ENCODE results near the gene SLC39A11.

SLC39A11 gene

DNA sequence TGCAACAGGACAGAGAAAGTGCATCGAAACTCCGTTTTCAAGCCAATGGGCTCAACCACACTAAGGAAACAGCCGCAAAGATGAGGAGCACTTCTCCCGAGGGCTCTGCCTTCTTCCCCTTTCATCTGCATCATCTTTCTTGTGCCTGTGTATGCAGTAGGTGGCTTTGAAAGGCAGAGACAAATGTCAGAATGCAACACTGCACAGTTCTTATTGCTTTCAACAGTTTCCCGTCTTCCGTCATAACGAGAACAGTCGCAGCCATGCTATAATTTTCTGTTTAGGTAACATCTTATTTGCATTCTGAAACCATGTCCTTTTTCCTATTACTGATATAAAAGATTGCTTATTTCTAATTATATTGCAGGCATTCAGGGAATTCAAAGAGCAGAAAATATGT, 205.2 kb downstream of the SLC39A11 start:
- no peak for ATAC-seq
- TF ChIP-seq, protein P1, sequence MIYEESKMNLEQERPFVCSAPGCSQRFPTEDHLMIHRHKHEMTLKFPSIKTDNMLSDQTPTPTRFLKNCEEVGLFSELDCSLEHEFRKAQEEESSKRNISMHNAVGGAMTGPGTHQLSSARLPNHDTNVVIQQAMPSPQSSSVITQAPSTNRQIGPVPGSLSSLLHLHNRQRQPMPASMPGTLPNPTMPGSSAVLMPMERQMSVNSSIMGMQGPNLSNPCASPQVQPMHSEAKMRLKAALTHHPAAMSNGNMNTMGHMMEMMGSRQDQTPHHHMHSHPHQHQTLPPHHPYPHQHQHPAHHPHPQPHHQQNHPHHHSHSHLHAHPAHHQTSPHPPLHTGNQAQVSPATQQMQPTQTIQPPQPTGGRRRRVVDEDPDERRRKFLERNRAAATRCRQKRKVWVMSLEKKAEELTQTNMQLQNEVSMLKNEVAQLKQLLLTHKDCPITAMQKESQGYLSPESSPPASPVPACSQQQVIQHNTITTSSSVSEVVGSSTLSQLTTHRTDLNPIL (CRISPR knock-in tag; IDR thresholded peaks at IDR 0.05; ENCODE audit: low read depth), result no peak
- no peak for TF ChIP-seq RARB (CRISPR knock-in tag; IDR thresholded peaks at IDR 0.05)
- TF ChIP-seq ZNF8 (CRISPR knock-in tag; IDR thresholded peaks at IDR 0.05), result no peak
- TF ChIP-seq ESRRG (CRISPR knock-in tag; IDR thresholded peaks at IDR 0.05), result no peak
- no peak for TF ChIP-seq ZFP3 (CRISPR knock-in tag; IDR thresholded peaks at IDR 0.05)
- TF ChIP-seq ZNF565 (CRISPR knock-in tag; conservative IDR thresholded peaks at IDR 0.05; ENCODE audit: low read depth), result no peak
- TF ChIP-seq ZFP30 (CRISPR knock-in tag; IDR thresholded peaks at IDR 0.05), result no peak
- no peak for TF ChIP-seq GLIS3 (CRISPR knock-in tag; IDR thresholded peaks at IDR 0.05)
- TF ChIP-seq BACH2 (CRISPR knock-in tag; IDR thresholded peaks at IDR 0.05; ENCODE audit: borderline replicate concordance), result no peak
- TF ChIP-seq, protein P2, sequence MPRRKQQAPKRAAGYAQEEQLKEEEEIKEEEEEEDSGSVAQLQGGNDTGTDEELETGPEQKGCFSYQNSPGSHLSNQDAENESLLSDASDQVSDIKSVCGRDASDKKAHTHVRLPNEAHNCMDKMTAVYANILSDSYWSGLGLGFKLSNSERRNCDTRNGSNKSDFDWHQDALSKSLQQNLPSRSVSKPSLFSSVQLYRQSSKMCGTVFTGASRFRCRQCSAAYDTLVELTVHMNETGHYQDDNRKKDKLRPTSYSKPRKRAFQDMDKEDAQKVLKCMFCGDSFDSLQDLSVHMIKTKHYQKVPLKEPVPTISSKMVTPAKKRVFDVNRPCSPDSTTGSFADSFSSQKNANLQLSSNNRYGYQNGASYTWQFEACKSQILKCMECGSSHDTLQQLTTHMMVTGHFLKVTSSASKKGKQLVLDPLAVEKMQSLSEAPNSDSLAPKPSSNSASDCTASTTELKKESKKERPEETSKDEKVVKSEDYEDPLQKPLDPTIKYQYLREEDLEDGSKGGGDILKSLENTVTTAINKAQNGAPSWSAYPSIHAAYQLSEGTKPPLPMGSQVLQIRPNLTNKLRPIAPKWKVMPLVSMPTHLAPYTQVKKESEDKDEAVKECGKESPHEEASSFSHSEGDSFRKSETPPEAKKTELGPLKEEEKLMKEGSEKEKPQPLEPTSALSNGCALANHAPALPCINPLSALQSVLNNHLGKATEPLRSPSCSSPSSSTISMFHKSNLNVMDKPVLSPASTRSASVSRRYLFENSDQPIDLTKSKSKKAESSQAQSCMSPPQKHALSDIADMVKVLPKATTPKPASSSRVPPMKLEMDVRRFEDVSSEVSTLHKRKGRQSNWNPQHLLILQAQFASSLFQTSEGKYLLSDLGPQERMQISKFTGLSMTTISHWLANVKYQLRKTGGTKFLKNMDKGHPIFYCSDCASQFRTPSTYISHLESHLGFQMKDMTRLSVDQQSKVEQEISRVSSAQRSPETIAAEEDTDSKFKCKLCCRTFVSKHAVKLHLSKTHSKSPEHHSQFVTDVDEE (CRISPR knock-in tag; IDR thresholded peaks at IDR 0.05), result no peak
- TF ChIP-seq ZNF70 (CRISPR knock-in tag; IDR thresholded peaks at IDR 0.05), result no peak
- TF ChIP-seq CSDC2 (CRISPR knock-in tag; IDR thresholded peaks at IDR 0.05), result no peak
- no peak for TF ChIP-seq PPARA (CRISPR knock-in tag; IDR thresholded peaks at IDR 0.05; ENCODE audit: borderline replicate concordance)
- TF ChIP-seq OSR1 (CRISPR knock-in tag; IDR thresholded peaks at IDR 0.05), result no peak
- no peak for TF ChIP-seq ARNTL (CRISPR knock-in tag; IDR thresholded peaks at IDR 0.05; ENCODE audit: borderline replicate concordance, low read depth)
- TF ChIP-seq, protein P3, sequence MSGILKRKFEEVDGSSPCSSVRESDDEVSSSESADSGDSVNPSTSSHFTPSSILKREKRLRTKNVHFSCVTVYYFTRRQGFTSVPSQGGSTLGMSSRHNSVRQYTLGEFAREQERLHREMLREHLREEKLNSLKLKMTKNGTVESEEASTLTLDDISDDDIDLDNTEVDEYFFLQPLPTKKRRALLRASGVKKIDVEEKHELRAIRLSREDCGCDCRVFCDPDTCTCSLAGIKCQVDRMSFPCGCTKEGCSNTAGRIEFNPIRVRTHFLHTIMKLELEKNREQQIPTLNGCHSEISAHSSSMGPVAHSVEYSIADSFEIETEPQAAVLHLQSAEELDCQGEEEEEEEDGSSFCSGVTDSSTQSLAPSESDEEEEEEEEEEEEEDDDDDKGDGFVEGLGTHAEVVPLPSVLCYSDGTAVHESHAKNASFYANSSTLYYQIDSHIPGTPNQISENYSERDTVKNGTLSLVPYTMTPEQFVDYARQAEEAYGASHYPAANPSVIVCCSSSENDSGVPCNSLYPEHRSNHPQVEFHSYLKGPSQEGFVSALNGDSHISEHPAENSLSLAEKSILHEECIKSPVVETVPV (CRISPR knock-in tag; IDR thresholded peaks at IDR 0.05), result no peak
- TF ChIP-seq, protein P4, sequence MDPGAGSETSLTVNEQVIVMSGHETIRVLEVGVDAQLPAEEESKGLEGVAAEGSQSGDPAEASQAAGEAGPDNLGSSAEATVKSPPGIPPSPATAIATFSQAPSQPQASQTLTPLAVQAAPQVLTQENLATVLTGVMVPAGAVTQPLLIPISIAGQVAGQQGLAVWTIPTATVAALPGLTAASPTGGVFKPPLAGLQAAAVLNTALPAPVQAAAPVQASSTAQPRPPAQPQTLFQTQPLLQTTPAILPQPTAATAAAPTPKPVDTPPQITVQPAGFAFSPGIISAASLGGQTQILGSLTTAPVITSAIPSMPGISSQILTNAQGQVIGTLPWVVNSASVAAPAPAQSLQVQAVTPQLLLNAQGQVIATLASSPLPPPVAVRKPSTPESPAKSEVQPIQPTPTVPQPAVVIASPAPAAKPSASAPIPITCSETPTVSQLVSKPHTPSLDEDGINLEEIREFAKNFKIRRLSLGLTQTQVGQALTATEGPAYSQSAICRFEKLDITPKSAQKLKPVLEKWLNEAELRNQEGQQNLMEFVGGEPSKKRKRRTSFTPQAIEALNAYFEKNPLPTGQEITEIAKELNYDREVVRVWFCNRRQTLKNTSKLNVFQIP (CRISPR knock-in tag; IDR thresholded peaks at IDR 0.05; ENCODE audit: borderline replicate concordance, low read depth), result no peak
- TF ChIP-seq ISL1 (CRISPR knock-in tag; IDR thresholded peaks at IDR 0.05), result no peak
- no peak for TF ChIP-seq SNAI2 (CRISPR knock-in tag; IDR thresholded peaks at IDR 0.05)

DNA sequence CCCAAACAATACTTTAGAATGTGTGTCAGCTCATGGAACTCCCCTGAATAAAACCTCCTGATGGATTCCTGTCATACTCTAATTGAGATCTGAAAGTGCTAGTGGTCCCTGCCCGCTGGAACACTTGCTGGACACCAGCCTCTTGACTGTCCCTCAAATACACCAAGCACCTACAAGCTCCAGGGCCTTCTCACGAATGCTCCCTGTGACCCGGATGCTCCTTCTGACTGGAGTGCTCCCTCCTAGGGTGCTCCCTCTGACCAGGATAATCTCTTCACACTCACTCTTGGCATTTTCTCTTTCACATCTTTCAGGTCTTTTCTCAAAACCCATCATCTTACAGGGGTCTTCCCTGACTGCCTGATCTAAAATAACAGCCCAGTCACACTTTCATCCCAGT, 205.9 kb downstream of the SLC39A11 start:
- TF ChIP-seq, protein P2 (CRISPR knock-in tag; IDR thresholded peaks at IDR 0.05), result no peak
- TF ChIP-seq ZFP3 (CRISPR knock-in tag; IDR thresholded peaks at IDR 0.05), result no peak
- no peak for TF ChIP-seq ARNTL (CRISPR knock-in tag; IDR thresholded peaks at IDR 0.05; ENCODE audit: borderline replicate concordance, low read depth)
- TF ChIP-seq ZFP30 (CRISPR knock-in tag; IDR thresholded peaks at IDR 0.05), result no peak
- no peak for TF ChIP-seq ZC3H10 (CRISPR knock-in tag; IDR thresholded peaks at IDR 0.05)
- TF ChIP-seq CSDC2 (CRISPR knock-in tag; IDR thresholded peaks at IDR 0.05), result no peak
- TF ChIP-seq, protein P5, sequence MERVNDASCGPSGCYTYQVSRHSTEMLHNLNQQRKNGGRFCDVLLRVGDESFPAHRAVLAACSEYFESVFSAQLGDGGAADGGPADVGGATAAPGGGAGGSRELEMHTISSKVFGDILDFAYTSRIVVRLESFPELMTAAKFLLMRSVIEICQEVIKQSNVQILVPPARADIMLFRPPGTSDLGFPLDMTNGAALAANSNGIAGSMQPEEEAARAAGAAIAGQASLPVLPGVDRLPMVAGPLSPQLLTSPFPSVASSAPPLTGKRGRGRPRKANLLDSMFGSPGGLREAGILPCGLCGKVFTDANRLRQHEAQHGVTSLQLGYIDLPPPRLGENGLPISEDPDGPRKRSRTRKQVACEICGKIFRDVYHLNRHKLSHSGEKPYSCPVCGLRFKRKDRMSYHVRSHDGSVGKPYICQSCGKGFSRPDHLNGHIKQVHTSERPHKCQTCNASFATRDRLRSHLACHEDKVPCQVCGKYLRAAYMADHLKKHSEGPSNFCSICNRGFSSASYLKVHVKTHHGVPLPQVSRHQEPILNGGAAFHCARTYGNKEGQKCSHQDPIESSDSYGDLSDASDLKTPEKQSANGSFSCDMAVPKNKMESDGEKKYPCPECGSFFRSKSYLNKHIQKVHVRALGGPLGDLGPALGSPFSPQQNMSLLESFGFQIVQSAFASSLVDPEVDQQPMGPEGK (CRISPR knock-in tag; IDR thresholded peaks at IDR 0.05; ENCODE audit: borderline replicate concordance), result no peak
- no peak for TF ChIP-seq ZNF8 (CRISPR knock-in tag; IDR thresholded peaks at IDR 0.05)
- no peak for TF ChIP-seq BACH2 (CRISPR knock-in tag; IDR thresholded peaks at IDR 0.05; ENCODE audit: borderline replicate concordance)
- TF ChIP-seq, protein P1 (CRISPR knock-in tag; IDR thresholded peaks at IDR 0.05; ENCODE audit: low read depth), result no peak
- TF ChIP-seq TCF4 (CRISPR knock-in tag; IDR thresholded peaks at IDR 0.05; ENCODE audit: borderline replicate concordance), result no peak
- no peak for TF ChIP-seq ISL1 (CRISPR knock-in tag; IDR thresholded peaks at IDR 0.05)
- TF ChIP-seq GLIS3 (CRISPR knock-in tag; IDR thresholded peaks at IDR 0.05), result no peak
- TF ChIP-seq SNAI2 (CRISPR knock-in tag; IDR thresholded peaks at IDR 0.05), result no peak
- no peak for TF ChIP-seq RARB (CRISPR knock-in tag; IDR thresholded peaks at IDR 0.05)
- no peak for TF ChIP-seq ZNF70 (CRISPR knock-in tag; IDR thresholded peaks at IDR 0.05)
- TF ChIP-seq OSR1 (CRISPR knock-in tag; IDR thresholded peaks at IDR 0.05), result no peak
- TF ChIP-seq, protein P4 (CRISPR knock-in tag; IDR thresholded peaks at IDR 0.05; ENCODE audit: borderline replicate concordance, low read depth), result no peak
- no peak for TF ChIP-seq ZNF565 (CRISPR knock-in tag; conservative IDR thresholded peaks at IDR 0.05; ENCODE audit: low read depth)
- no peak for TF ChIP-seq TOX (CRISPR knock-in tag; IDR thresholded peaks at IDR 0.05; ENCODE audit: borderline replicate concordance)
- ATAC-seq, result no peak

All from SK-N-SH treated with all-trans-retinoic acid at 6 μM for 48 hours (cell line).